Stimulated activated CD8-positive, alpha-beta memory T cell treated with anti-CD3 and anti-CD28 coated beads, Interleukin-4, amount 100 ng/mL, for 24 hours (primary cell): ENCODE measurements around the gene B3GALNT2.
A peak's percentile ranks its signal among the peaks of the same experiment; 100 is the strongest.
"Not testable (repeated sequence)": the region's sequence is repeated elsewhere in the genome, so short reads cannot be mapped to it uniquely, and the experiment has no call there.

Experiments used
- DNase-seq: peaks from one replicate; pipeline ENCODE4 v3.0.0-alpha.2; 2020; ENCODE audit warnings: low read depth

Gene B3GALNT2

DNA sequence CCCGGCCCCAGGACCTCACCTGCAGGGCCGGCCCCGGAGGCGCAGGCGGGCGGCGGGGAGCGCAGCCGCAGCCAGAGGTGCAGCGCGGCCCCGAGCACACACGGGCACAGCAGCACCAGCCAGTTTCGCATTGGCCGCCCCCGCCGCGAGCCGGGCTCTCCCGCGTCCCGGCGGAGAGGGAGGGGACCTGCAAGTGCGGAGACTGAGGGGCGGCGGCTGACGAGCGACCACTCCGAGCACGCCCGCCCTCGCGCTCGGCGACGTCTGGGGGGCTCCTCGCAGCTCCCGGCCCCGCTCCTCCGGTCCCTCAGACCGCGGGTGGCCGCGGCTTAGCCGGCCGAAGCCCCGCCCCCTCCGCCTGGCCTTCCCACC lies at the start of gene B3GALNT2:
B3GALNT2 (minus strand) TSS at position 331 of the 372 bp plus-strand sequence; CDS start at position 131, 200 bp downstream.
- no peak for DNase-seq

- DNase-seq: no peak
Observed at GRCh38 chr1:235553112-235553551, 48.9 kb upstream of the B3GALNT2 start.

DNA sequence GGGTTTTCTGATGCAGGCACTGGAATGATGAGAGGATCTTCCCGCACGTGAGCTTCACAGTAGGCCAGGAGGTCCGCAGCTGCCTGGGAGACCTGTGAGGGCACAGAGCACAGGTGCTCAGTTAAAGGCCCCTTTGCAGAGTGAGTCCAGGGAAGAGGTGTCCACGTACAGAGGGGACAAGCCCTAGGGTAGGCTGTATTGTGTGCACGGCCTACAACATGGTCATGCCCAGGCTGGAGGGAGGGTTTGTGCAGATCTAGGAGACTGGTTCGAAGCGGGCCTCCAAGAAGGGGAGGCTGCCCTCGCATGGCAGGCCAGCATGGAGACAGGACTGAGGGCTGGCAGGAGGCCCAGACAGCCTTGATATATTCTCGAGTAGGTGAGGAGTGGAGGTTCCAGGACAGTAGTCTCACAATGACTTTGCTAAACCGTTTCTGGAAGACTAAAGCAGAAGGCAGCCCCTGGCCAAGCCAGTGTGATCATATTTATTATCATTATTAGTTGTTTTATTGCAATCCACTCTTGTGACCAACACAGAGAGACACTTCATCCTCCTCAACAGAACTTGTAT lies 48.0 kb upstream of the B3GALNT2 start:
- no peak for DNase-seq

- DNase-seq: no peak
Observed at GRCh38 chr1:235549351-235550139, 45.3 kb upstream of the B3GALNT2 start.

DNA sequence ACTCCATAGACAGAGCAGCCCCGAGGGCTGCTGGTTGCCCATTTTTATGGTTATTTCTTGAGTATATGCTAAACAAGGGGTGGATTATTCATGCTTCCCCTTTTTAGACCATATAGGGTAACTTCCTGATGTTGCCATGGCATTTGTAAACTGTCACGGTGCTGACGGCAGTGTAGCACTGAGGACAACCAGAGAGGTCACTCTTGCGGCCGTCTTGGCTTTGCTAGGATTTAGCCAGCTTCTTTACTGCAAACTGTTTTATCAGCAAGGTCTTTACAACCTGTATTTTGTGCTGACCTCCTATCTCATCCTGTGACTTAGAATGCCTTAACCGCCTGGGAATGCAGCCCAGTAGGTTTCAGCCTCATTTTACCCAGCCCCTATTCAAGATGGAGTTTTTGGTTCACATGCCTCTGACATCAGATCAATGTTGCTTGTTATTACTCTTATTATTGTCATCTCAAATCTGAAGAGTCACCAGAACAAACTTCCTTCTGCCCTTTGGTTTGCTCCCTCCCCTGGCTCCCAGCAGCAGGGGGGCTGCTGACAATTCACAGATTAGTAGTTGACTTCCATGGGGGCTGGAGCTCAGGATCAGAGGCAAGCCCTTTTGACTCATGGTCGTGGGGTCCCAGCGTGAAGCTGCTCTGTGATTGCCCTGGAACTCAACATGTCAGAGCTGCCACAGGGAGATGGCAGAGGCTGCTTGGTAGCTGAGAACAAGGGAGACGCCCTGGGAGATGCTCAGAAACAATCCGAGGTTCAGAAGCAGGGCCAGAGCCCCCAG lies 42.3 kb upstream of the B3GALNT2 start:
- not testable (repeated sequence) for DNase-seq

DNA sequence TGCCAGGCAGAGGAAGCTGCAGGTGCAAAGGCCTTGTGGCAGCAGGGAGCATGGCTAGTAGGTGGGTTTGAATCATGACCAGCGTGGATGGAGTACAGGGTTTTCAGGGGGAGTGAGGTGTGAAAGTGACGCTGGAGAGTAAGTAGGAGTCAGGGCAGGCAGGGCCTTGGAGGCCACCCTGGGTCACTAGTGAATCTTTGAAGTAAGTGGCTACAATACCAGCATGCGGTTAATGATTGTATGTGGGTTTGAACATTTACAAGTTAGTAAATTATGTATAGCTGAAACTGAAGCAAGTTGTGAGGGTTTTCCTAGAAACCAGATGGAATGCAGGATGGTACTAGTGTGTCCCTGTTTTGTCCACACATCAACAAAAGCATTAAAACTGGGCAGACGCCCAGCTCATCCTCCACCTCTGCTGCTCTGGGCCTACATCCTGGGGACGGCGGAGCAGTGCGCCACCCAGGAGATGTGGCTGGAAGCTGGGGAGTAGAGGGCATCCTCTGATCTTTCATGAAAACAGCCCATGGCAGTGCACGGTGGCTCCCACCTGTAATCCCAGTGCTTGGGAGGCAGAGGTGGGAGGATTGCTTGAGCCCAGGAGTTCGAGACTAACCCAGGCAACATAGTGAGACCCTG lies 41.2 kb upstream of the B3GALNT2 start:
- DNase-seq: no peak

GRCh38 chr1:235542845-235543244 lies 38.6 kb upstream of the B3GALNT2 start:
- DNase-seq: not testable (repeated sequence)

- DNase-seq: no peak
Observed at GRCh38 chr1:235533476-235534168, 29.4 kb upstream of the B3GALNT2 start.

DNA sequence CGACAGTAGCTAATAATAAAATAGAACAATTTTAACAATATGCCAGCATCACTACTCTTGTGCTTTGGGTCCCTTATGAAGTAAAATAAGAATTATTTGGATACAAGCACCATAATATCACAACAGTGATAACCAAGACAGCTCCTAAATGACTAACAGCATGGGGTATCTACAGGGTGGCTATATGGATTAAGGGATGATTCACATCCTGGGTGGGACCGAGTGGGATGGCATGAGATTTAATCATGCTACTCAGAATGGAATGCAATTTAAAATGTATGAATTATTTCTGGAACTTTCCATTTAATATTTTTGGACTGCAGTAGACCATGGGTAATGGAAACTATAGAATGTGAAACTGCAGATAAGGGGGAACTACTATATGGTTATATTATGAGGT lies 28.1 kb upstream of the B3GALNT2 start:
- no peak for DNase-seq

DNA sequence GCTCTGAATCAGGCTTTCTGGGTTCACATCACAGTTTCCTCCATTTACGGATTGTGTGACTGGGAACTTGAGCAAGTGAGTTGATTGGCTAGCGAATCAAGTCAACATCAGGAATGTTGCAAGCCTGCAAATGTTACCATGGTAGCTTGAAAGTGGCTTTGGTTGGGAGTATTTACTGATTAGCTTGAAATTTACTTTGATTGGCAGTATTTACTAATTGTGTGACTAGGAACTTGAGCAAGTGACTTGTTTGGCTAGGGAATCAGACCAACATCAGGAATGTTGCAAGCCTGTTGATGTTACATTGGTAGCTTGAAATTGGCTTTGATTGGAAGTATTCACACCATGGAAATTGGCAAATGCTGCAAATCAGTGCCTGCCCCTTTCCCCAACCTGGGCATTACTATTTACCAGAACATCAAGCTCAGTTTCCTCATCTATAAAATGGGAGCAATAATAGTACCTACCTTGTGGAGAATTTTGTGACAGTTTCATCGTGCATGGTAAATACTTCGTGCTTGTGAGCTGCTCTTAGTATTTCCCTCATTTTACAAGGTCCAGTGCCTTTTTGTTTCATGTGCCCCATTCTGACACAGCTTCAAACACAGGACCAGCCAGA lies 23.1 kb upstream of the B3GALNT2 start:
- no peak for DNase-seq

DNA sequence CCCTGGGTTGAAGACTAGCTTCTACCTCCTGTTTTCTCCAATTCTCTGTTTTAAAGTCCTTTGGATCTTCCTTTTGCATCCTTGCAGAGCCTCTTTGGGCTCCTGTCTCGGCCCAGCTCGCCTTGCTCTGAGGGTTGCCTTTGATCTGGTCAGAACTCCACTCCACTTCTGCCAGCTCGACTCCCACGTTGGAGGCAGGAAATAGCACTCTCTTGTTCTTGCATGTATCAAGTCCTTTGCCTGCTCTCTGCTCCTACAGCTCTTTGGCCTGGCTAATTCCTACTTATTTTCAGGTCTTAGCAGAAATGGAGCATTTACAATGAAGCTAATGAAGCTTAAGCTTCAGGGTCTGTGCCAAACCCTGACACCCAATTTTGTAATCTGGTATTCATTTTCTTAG lies 21.1 kb upstream of the B3GALNT2 start:
- DNase-seq: no peak

DNA sequence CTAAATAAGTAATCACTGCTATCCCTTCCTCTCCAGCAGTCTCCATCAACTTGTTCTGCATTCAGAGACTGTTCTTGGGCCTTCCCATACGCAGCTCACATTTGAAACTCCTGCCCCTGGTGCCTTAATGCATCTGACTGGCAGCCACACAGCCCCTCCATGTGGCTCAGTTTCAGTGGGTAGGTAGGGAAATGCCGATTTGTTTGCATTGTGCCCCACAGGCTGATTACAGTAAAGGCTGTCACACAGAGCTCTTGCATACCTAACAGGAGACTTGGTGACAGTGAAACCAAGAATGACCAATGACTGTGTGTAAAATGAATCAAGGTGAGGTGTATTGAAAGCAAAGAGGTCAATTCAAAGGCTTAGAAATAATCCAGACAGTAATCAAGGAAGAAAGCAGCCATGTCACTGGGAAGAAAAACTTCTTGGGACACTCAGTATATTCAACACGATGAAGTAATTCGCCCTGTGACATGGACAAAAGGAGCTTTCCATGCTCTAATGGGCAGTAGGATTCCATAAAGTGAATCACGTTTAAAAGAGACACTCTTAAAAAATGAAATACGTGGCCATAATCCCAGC lies 12.7 kb upstream of the B3GALNT2 start:
- DNase-seq: no peak

GRCh38 chr1:235515844-235516512 lies 11.7 kb upstream of the B3GALNT2 start:
- DNase-seq: no peak

- no peak for DNase-seq
Observed at GRCh38 chr1:235513495-235514366, 9.5 kb upstream of the B3GALNT2 start.

- no peak for DNase-seq
Observed at GRCh38 chr1:235511470-235512240, 7.4 kb upstream of the B3GALNT2 start.

GRCh38 chr1:235510823-235511222 lies 6.6 kb upstream of the B3GALNT2 start:
- DNase-seq: no peak

- no peak for DNase-seq
Observed at GRCh38 chr1:235507623-235508022, 3.4 kb upstream of the B3GALNT2 start.

GRCh38 chr1:235504494-235505222 lies 406 bp upstream of the B3GALNT2 start:
- peak; percentile 96 for DNase-seq
